PFSK-1 (cell line): ENCODE results near the gene ZNF525.

ENCODE experiments used
- REST ChIP-seq, 2 experiments: IDR thresholded peaks; 2 replicates each; pipeline versions ENCODE4 v1.6.1 to v1.8.0; 2011 to 2012; ENCODE audit warnings: low read depth in 2 of 2, low read length in 2 of 2, control low read depth in 1 of 2, inconsistent platforms in 1 of 2, mild to moderate bottlenecking in 1 of 2, moderate library complexity in 1 of 2; ENCODE audit not compliant: insufficient read depth in 1 of 2
- TAF1 ChIP-seq: IDR thresholded peaks from 2 replicates; pipeline ENCODE4 v1.6.1; 2012; ENCODE audit warnings: low read length, control low read depth, borderline replicate concordance; ENCODE audit not compliant: insufficient read depth

- no peak for TF ChIP-seq REST (IDR thresholded peaks at IDR 0.05; ENCODE audit: insufficient read depth in 1 of 2, low read depth in 2 of 2, low read length in 2 of 2)
- TF ChIP-seq TAF1, result no peak
Measured at GRCh38 chr19:53332484-53332883, 33.0 kb upstream of the ZNF525 start.
